Measurements from ENCODE around the gene LRRC47.

- TF ChIP-seq EZH2 (optimal IDR thresholded peaks at IDR 0.05; ENCODE audit: low read depth, low read length) (no peak), CTCF (IDR thresholded peaks at IDR 0.05; ENCODE audit: low read length) (no peak), EZH2phosphoT487 (IDR thresholded peaks at IDR 0.05; ENCODE audit: low read length) (no peak)
Measured at GRCh38 chr1:3820316-3820715, 24.0 kb upstream of the LRRC47 start.
